GM12878 (cell line): ENCODE measurements around the gene LSM5. TPM values are rescaled to one million over a fixed set of nuclear protein-coding genes. Genes with fewer than 3 reads are reported as not detected.

Experiments used
- ATAC-seq: fragments of 200-7000 bp; cut with Tn5 transposase; 3 replicates; pipeline ENCODE4 v1.9.1; 2020; ENCODE audit warnings: mild to moderate bottlenecking, moderate library complexity
- BruUV-seq: library from RNA; stranded (reverse); fragments of 400-500 nt; replicated peaks from 2 replicates; lab custom pipeline; 2021; lab: Mats Ljungman, UMichigan
- CTCF ChIA-PET: fragments of 300-600 bp; sonication (Branson Sonifier 250); formaldehyde crosslinking; extraction: SDS; loops from one replicate; lab custom pipeline; 2021; ENCODE audit warnings: inconsistent platforms; lab: Yijun Ruan, JAX
- POLR2A ChIA-PET: fragments of 350-600 bp; formaldehyde crosslinking; extraction: SDS; loops from one replicate; lab custom pipeline; 2021; ENCODE audit warnings: inconsistent platforms; lab: Charles Lee
- RAD21 ChIA-PET: fragments of 300-600 bp; sonication (Branson Sonifier 250); formaldehyde crosslinking; loops from one replicate; lab custom pipeline; 2023; ENCODE audit warnings: antibody characterized with exemption; ENCODE audit not compliant: unreplicated experiment; lab: Charles Lee
- SMC1A ChIA-PET: fragments of 300-600 bp; sonication (Branson Sonifier 250); formaldehyde crosslinking; loops from one replicate; lab custom pipeline; 2023; ENCODE audit not compliant: unreplicated experiment, uncharacterized antibody; lab: Charles Lee
- DNase-seq: peaks from one replicate; pipeline ENCODE4 v3.0.0-alpha.2; 2011; ENCODE audit warnings: low read depth, low spot score
- FAIRE-seq: peaks from 3 replicates; lab custom pipeline; 2011; peaks lifted over from hg19 to GRCh38; lab: Jason Lieb, UNC
- H2AFZ ChIP-seq: 2 replicates; pipeline ENCODE4 v1.6.0; 2011; ENCODE audit warnings: low read depth, low read length, control low read depth; ENCODE audit not compliant: control insufficient read depth
- H3K27ac ChIP-seq: 2 replicates; pipeline ENCODE4 v1.5.1; 2011; ENCODE audit warnings: control low read depth; ENCODE audit not compliant: control insufficient read depth, insufficient read depth
- H3K27me3 ChIP-seq, 2 experiments: replicated peaks in 1 of 2; 2 replicates each; pipeline versions ENCODE4 v1.6.0 to v1.6.1; 2011; ENCODE audit warnings: low read length in 1 of 2; ENCODE audit not compliant: control insufficient read depth in 2 of 2, insufficient read depth in 2 of 2
- H3K36me3 ChIP-seq, 2 experiments: 2 replicates each; pipeline ENCODE4 v1.5.1; 2011; ENCODE audit warnings: low read length in 1 of 2; ENCODE audit not compliant: control insufficient read depth in 2 of 2, insufficient read depth in 2 of 2
- H3K4me1 ChIP-seq: 2 replicates; pipeline ENCODE4 v1.6.1; 2011; ENCODE audit warnings: mild to moderate bottlenecking, low read length, moderate library complexity, mixed read lengths; ENCODE audit not compliant: control insufficient read depth, insufficient read depth
- H3K4me2 ChIP-seq: 2 replicates; pipeline ENCODE4 v1.6.0; 2011; ENCODE audit warnings: control low read depth; ENCODE audit not compliant: control insufficient read depth, insufficient read depth
- H3K4me3 ChIP-seq: fragments of 200-600 bp; sonication (generic); 2 replicates; pipeline ENCODE4 v1.5.1; 2016
- H3K79me2 ChIP-seq: 2 replicates; pipeline ENCODE4 v1.6.0; 2011; ENCODE audit warnings: low read length; ENCODE audit not compliant: control insufficient read depth, insufficient read depth
- H3K9ac ChIP-seq: 2 replicates; pipeline ENCODE4 v1.8.0; 2011; ENCODE audit warnings: low read length, control low read depth, mixed read lengths; ENCODE audit not compliant: control insufficient read depth, insufficient read depth
- H3K9me3 ChIP-seq: replicated peaks from 3 replicates; pipeline ENCODE4 v1.5.1; 2011; ENCODE audit warnings: mild to moderate bottlenecking, low read length; ENCODE audit not compliant: control insufficient read depth, insufficient read depth
- H4K20me1 ChIP-seq: 2 replicates; pipeline ENCODE4 v1.6.0; 2011; ENCODE audit not compliant: control insufficient read depth, insufficient read depth
- CHD4 ChIP-seq: fragments of 200-600 bp; sonication (generic); IDR thresholded peaks from 2 replicates; pipeline ENCODE4 v1.6.1; 2016; ENCODE audit warnings: mild to moderate bottlenecking
- CREM ChIP-seq: IDR thresholded peaks from 2 replicates; pipeline ENCODE4 v1.6.1; 2014; ENCODE audit warnings: antibody characterized with exemption, low read depth
- ETV6 ChIP-seq, 2 experiments: fragments of 450-650 bp in 1 of 2; IDR thresholded peaks in 1 of 2; conservative IDR thresholded peaks in 1 of 2; 2 replicates each; pipeline ENCODE4 v1.6.1; 2014; ENCODE audit warnings: antibody characterized with exemption in 1 of 2, borderline replicate concordance in 1 of 2, low read depth in 1 of 2, mild to moderate bottlenecking in 1 of 2, moderate library complexity in 1 of 2
- JUND ChIP-seq: IDR thresholded peaks from 2 replicates; pipeline ENCODE4 v1.6.1; 2012; ENCODE audit warnings: low read depth, mild to moderate bottlenecking, low read length, improper control_type of control experiment, moderate library complexity
- KDM1A ChIP-seq: fragments of 200-600 bp; sonication (generic); IDR thresholded peaks from 2 replicates; pipeline ENCODE4 v1.6.1; 2016; ENCODE audit warnings: borderline replicate concordance
- MEF2A ChIP-seq: IDR thresholded peaks from 2 replicates; pipeline ENCODE4 v1.6.1; 2011; ENCODE audit warnings: low read depth, mild to moderate bottlenecking, low read length, moderate library complexity; ENCODE audit not compliant: insufficient read depth
- MTA2 ChIP-seq: fragments of 450-650 bp; IDR thresholded peaks from 2 replicates; pipeline ENCODE4 v1.6.1; 2016; ENCODE audit warnings: low read depth, mild to moderate bottlenecking, moderate library complexity
- NR2C2 ChIP-seq: IDR thresholded peaks from 2 replicates; pipeline ENCODE4 v1.6.1; 2011; ENCODE audit warnings: borderline replicate concordance, low read depth; ENCODE audit not compliant: control insufficient read depth, insufficient read length
- RFX5 ChIP-seq: IDR thresholded peaks from 2 replicates; pipeline ENCODE4 v1.6.1; 2011; ENCODE audit warnings: low read depth, low read length, improper control_type of control experiment
- SIX5 ChIP-seq: IDR thresholded peaks from 2 replicates; pipeline ENCODE4 v1.6.1; 2011; ENCODE audit warnings: mild to moderate bottlenecking, low read depth, low read length, moderate library complexity; ENCODE audit not compliant: severe bottlenecking
- TCF3 ChIP-seq: IDR thresholded peaks from 2 replicates; pipeline ENCODE4 v1.6.1; 2012; ENCODE audit warnings: low read depth, mild to moderate bottlenecking, low read length, borderline replicate concordance; ENCODE audit not compliant: insufficient read depth
- ZBED1 ChIP-seq: IDR thresholded peaks from 2 replicates; pipeline ENCODE4 v1.6.1; 2016; ENCODE audit warnings: borderline replicate concordance
- WGBS: methylation state at CpG from one replicate; pipeline ENCODE4 v1.1.6; 2016; ENCODE audit warnings: low lambda C conversion rate; ENCODE audit not compliant: insufficient replicate concordance, insufficient coverage; ENCODE audit errors: missing lambda C conversion rate; 5-methylcytosine and 5-hydroxymethylcytosine counted together
- in situ Hi-C: fragments of 300-500 bp; cut with MboI; formaldehyde crosslinking; loops from 9 replicates; pipeline ENCODE4 v1.14.3; 2018; ENCODE audit warnings: mixed read lengths
- intact Hi-C: fragments of 100-400 bp; cut with micrococcal nuclease; formaldehyde crosslinking; loops from one replicate; pipeline ENCODE4 v1.14.2; 2022; ENCODE audit not compliant: unreplicated experiment
- polyA plus RNA-seq, 11 experiments: library from polyadenylated mRNA; depleted of rRNA in 4 of 11; unstranded in 6 of 11; stranded (reverse) in 5 of 11; fragments of >200 nt; fragmentation: Nextera tagmentation in 4 of 11; fragmentation: Illumina TruSeq in 1 of 11; extraction: Ambion mirVana in 4 of 11; extraction: Trizol in 1 of 11; gene quantifications; 1 replicate in 1 of 11; 2 replicates in 10 of 11; pipeline versions ENCODE4 v1.2.1 to v1.2.3, GENCODE V29; 2011 to 2016; ENCODE audit warnings: inconsistent platforms in 2 of 11, missing spikeins in 2 of 11, low read depth in 1 of 11
- total RNA-seq, 4 experiments: library from RNA; depleted of rRNA in 3 of 4; stranded (reverse); fragments of >200 nt in 3 of 4; fragmentation: Illumina TruSeq in 1 of 4; extraction: Trizol in 1 of 4; gene quantifications; 2 replicates each; pipeline versions ENCODE4 v1.2.1 to v1.2.3, GENCODE V29; 2013 to 2021

Gene LSM5
- total and polyA plus RNA-seq, 10 of the 15 experiments (the other 5 are each of a cell fraction or from before 2014, with no cell fraction given) = 29.4 to 538 (median 145) TPM

DNA sequence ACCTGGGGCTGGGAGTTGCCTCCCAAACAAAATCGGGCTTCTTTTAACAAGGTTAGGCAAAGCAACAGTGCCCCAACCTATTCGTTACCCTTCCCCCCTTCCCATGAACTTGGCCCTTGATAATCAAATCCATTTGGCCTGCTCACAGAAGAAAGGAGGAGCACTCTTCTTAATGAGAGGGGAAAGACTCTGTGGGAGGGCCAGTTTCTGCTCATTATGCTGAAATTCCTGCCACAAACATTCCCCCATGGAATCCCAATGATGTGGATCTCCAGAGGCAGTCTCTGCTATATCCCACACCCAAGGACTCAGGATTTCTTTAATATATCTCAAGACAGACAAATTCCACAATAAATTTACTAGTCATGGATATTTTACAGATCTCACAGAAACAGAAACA is 43.0 kb downstream of the LSM5 start:
- Histone ChIP-seq H3K4me3 (no peak overlapping the region), H3K4me2 (no peak overlapping the region), H3K4me1 (no peaks in the 10 kb centered on the region), H3K36me3 (no peaks in the 10 kb centered on the region), H4K20me1 (no peaks in the 10 kb centered on the region), H3K27me3 (peaks cover 0 to 3% of the 10 kb centered on the region in 2 experiments; a peak in 2 of 4 replicates), H3K79me2 (no peaks in the 10 kb centered on the region), H2AFZ (no peak overlapping the region), H3K27ac (no peak overlapping the region), H3K9me3 (no peaks in the 10 kb centered on the region), H3K9ac (no peak overlapping the region)
- ChIA-PET CTCF (no interaction called here), SMC1A (no interaction called here), POLR2A (no interaction called here), RAD21 (no interaction called here)
- no peak for ATAC-seq
- no TSS peak for BruUV-seq
- no peak for DNase-seq
- in situ Hi-C loops = no loop called here
- WGBS = 0% methylated on average over 2 of the region's 2 CpGs
- no peak for FAIRE-seq
- TF ChIP-seq MEF2A (no peak), TCF3 (no peak), RFX5 (no peak), CHD4 (no peak), CREM (no peak)
- intact Hi-C loops = no loop called here

DNA sequence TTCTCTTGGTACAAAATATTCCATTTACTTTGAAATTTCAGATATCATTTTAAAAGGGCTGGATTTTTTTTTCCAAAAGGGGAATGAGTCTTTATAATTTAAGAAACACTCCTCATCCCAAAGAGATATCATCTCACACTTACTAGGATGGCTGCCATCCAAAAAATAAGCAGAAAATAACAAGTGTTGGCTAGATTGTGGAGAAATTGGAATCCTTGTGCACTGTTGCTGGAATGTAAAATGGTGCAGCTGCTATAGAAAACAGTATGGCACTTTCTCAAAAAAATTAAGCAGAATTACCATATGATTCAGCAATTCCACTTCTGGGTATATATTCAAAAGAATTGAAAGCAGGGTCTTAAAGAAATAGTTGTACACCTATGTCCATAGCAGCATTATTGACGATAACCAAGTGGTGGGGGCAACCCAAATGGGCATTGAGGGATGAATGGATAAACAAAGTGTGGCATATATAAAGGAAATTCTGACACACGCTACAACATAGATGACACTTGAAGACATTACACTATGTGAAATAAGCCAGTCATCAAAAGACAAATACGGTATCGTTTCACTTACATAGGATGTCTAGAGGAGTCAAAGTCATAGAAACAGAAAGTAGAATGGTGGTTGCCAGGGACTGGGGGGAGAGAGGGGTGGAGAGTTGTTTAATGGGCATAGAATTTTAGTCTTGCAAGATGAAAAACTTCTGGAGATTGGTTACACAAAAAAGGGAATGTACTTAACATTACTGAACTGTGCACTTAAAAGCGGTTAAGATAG is 53.8 kb downstream of the LSM5 start:
- no peaks in the 10 kb centered on the region for H4K20me1 ChIP-seq
- FAIRE-seq (no peak), DNase-seq (no peak), ATAC-seq (no peak)
- H3K4me2 ChIP-seq = no peak overlapping the region
- no peak overlapping the region for H3K4me3 ChIP-seq
- intact Hi-C loops = no loop called here
- in situ Hi-C loops = no loop called here
- no peak overlapping the region for H3K9ac ChIP-seq
- ChIA-PET POLR2A (no interaction called here), CTCF (no interaction called here), SMC1A (no interaction called here), RAD21 (no interaction called here)
- H3K4me1 ChIP-seq = no peaks in the 10 kb centered on the region
- no TSS peak for BruUV-seq
- H3K36me3 ChIP-seq = no peaks in the 10 kb centered on the region
- no peaks in the 10 kb centered on the region for H3K9me3 ChIP-seq
- TF ChIP-seq ETV6 (conservative IDR thresholded peaks at IDR 0.05 in 1 of 2, IDR thresholded peaks at IDR 0.05 in 1 of 2; ENCODE audit: borderline replicate concordance in 1 of 2, low read depth in 1 of 2) (no peak), JUND (no peak), NR2C2 (no peak), ZBED1 (no peak), KDM1A (no peak), MTA2 (no peak), SIX5 (no peak)
- 58% methylated on average over 5 of the region's 5 CpGs for WGBS
- H2AFZ ChIP-seq = no peak overlapping the region
- H3K79me2 ChIP-seq = no peaks in the 10 kb centered on the region
- no peaks in the 10 kb centered on the region for H3K27me3 ChIP-seq
- no peak overlapping the region for H3K27ac ChIP-seq
